Neuronal stem cell (in vitro differentiated cells): ENCODE measurements around the gene ZNF628.
A peak's percentile ranks its signal among the peaks of the same experiment; 100 is the strongest.

ENCODE experiments used
- DNase-seq: peaks from one replicate; pipeline ENCODE4 v3.0.0-alpha.2; 2013; ENCODE audit warnings: low spot score
- H2AFZ ChIP-seq: one replicate; pipeline ENCODE4 v1.6.1; 2013; ENCODE audit warnings: mild to moderate bottlenecking, low read length, inconsistent platforms
- H2AK5ac ChIP-seq: 2 replicates; pipeline ENCODE4 v1.6.1; 2013; ENCODE audit warnings: low read depth, mild to moderate bottlenecking, inconsistent platforms, low read length, moderate library complexity, mixed read lengths
- H2BK120ac ChIP-seq: 2 replicates; pipeline ENCODE4 v1.6.1; 2013; ENCODE audit warnings: low read depth, mild to moderate bottlenecking, inconsistent platforms, low read length, moderate library complexity, mixed read lengths
- H2BK12ac ChIP-seq: one replicate; pipeline ENCODE4 v1.6.1; 2013; ENCODE audit warnings: low read length, inconsistent platforms
- H2BK15ac ChIP-seq: 2 replicates; pipeline ENCODE4 v1.6.1; 2013; ENCODE audit warnings: mild to moderate bottlenecking, low read length, inconsistent platforms, mixed read lengths
- H2BK5ac ChIP-seq: one replicate; pipeline ENCODE4 v1.6.1; 2013; ENCODE audit warnings: inconsistent platforms, mild to moderate bottlenecking, low read length, moderate library complexity
- H3K14ac ChIP-seq: one replicate; pipeline ENCODE4 v1.6.1; 2013; ENCODE audit warnings: low read length, inconsistent platforms
- H3K18ac ChIP-seq: 2 replicates; pipeline ENCODE4 v1.6.1; 2013; ENCODE audit warnings: low read length, inconsistent platforms
- H3K23ac ChIP-seq: 2 replicates; pipeline ENCODE4 v1.6.1; 2013; ENCODE audit warnings: low read depth, mild to moderate bottlenecking, mixed read lengths, low read length, inconsistent platforms; ENCODE audit not compliant: poor library complexity
- H3K27ac ChIP-seq: replicated peaks from 3 replicates; pipeline ENCODE4 v1.5.1; 2013; ENCODE audit warnings: low read length, inconsistent platforms
- H3K27me3 ChIP-seq, 3 experiments: 2 replicates each; pipeline ENCODE4 v1.6.1; 2013; ENCODE audit warnings: low read length in 3 of 3, mild to moderate bottlenecking in 2 of 3, inconsistent platforms in 1 of 3, low read depth in 1 of 3, mixed read lengths in 1 of 3, moderate library complexity in 1 of 3; ENCODE audit not compliant: control insufficient read depth in 3 of 3, insufficient read depth in 3 of 3
- H3K36me3 ChIP-seq, 2 donors: replicated peaks in 1 of 2; 2 replicates each; pipeline ENCODE4 v1.6.1; 2013; ENCODE audit warnings: low read length in 2 of 2; ENCODE audit not compliant: control insufficient read depth in 2 of 2, insufficient read depth in 2 of 2
- H3K4ac ChIP-seq: 2 replicates; pipeline ENCODE4 v1.6.1; 2013; ENCODE audit warnings: inconsistent platforms, mild to moderate bottlenecking, low read length, moderate library complexity
- H3K4me1 ChIP-seq, 2 donors: 1 replicate in 1 of 2; 2 replicates in 1 of 2; pipeline ENCODE4 v1.6.1; 2013; ENCODE audit warnings: low read length in 2 of 2, low read depth in 1 of 2; ENCODE audit not compliant: control insufficient read depth in 2 of 2, insufficient read depth in 1 of 2
- H3K4me2 ChIP-seq: one replicate; pipeline ENCODE4 v1.6.1; 2013; ENCODE audit warnings: mild to moderate bottlenecking, low read length, inconsistent platforms; ENCODE audit not compliant: insufficient read depth, poor library complexity, severe bottlenecking
- H3K4me3 ChIP-seq, 2 donors: 2 replicates each; pipeline ENCODE4 v1.5.1; 2013; ENCODE audit warnings: low read length in 2 of 2, mild to moderate bottlenecking in 2 of 2, inconsistent platforms in 1 of 2, moderate library complexity in 1 of 2
- H3K79me1 ChIP-seq: one replicate; pipeline ENCODE4 v1.6.1; 2013; ENCODE audit warnings: low read depth, mild to moderate bottlenecking, inconsistent platforms, low read length, moderate library complexity
- H3K9ac ChIP-seq: one replicate; pipeline ENCODE4 v1.6.1; 2013; ENCODE audit warnings: mild to moderate bottlenecking, low read depth, low read length, inconsistent platforms; ENCODE audit not compliant: poor library complexity
- H3K9me3 ChIP-seq, 2 donors: replicated peaks in 1 of 2; 2 replicates each; pipeline versions ENCODE3 to v1.6.1; 2013; ENCODE audit warnings: low read length in 2 of 2, mild to moderate bottlenecking in 2 of 2, inconsistent platforms in 1 of 2, low read depth in 1 of 2, mixed read lengths in 1 of 2, moderate library complexity in 1 of 2; ENCODE audit not compliant: control insufficient read depth in 2 of 2, insufficient read depth in 1 of 2
- H4K8ac ChIP-seq: one replicate; pipeline ENCODE4 v1.6.1; 2013; ENCODE audit warnings: low read depth, mild to moderate bottlenecking, inconsistent platforms, low read length, moderate library complexity
- H4K91ac ChIP-seq: one replicate; pipeline ENCODE4 v1.6.1; 2013; ENCODE audit warnings: low read length, low read depth, mild to moderate bottlenecking, inconsistent platforms; ENCODE audit not compliant: poor library complexity
- WGBS, 2 donors: extraction: QIAGEN DNeasy Blood & Tissue Kit; methylation state at CpG; one replicate each; pipeline ENCODE4 v1.1.7; 2013; ENCODE audit warnings: missing lambda C conversion rate in 2 of 2, mixed read lengths in 1 of 2; ENCODE audit not compliant: insufficient read length in 2 of 2, insufficient replicate concordance in 1 of 2; ENCODE audit errors: extremely low coverage in 2 of 2; 5-methylcytosine and 5-hydroxymethylcytosine counted together

ZNF628 gene

GRCh38 chr19:55481148-55481793, 4.9 kb downstream of the ZNF628 start:
- Histone ChIP-seq H3K9ac (peak overlapping the region; percentile 63), H2BK5ac (peak overlapping the region; percentile 71), H3K4me2 (peak overlapping the region; percentile 40), H3K27ac (no peak overlapping the region), H3K14ac (no peak overlapping the region), H2BK12ac (peak overlapping the region; percentile 73), H3K23ac (peak overlapping the region; percentile 73), H2AK5ac (peak overlapping the region; percentile 89), H4K8ac (peak overlapping the region; percentile 43), H3K18ac (peak overlapping the region; percentile 64), H3K4me3 (no peak overlapping the region), H3K4me1 (peaks cover 11 to 20% of the 10 kb centered on the region in 2 donors), H2BK15ac (peak overlapping the region; percentile 43), H2AFZ (no peak overlapping the region), H3K79me1 (peaks cover 14% of the 10 kb centered on the region), H3K27me3 (no peaks in the 10 kb centered on the region), H3K4ac (peak overlapping the region; percentile 37), H3K36me3 (peaks cover 4 to 14% of the 10 kb centered on the region in 2 donors), H4K91ac (no peak overlapping the region), H3K9me3 (no peaks in the 10 kb centered on the region), H2BK120ac (no peak overlapping the region)
- WGBS, 2 donors: no CpG with 5 or more reads among the region's 52 CpGs
- no peak for DNase-seq

GRCh38 chr19:55481794-55482155, 5.4 kb downstream of the ZNF628 start:
- Histone ChIP-seq H4K8ac (peak overlapping the region; percentile 43), H2BK12ac (peak overlapping the region; percentile 73), H3K4me2 (peak overlapping the region; percentile 40), H2AK5ac (peak overlapping the region; percentile 89), H3K23ac (peak overlapping the region; percentile 73), H3K14ac (no peak overlapping the region), H3K18ac (no peak overlapping the region), H3K4ac (no peak overlapping the region), H2BK5ac (no peak overlapping the region), H3K36me3 (peaks cover 4 to 14% of the 10 kb centered on the region in 2 donors), H3K79me1 (peaks cover 16% of the 10 kb centered on the region), H3K27ac (no peak overlapping the region), H3K9me3 (no peaks in the 10 kb centered on the region), H2BK15ac (no peak overlapping the region), H3K4me1 (peaks cover 15 to 20% of the 10 kb centered on the region in 2 donors), H2AFZ (no peak overlapping the region), H3K27me3 (no peaks in the 10 kb centered on the region), H3K4me3 (no peak overlapping the region), H2BK120ac (no peak overlapping the region), H4K91ac (no peak overlapping the region), H3K9ac (no peak overlapping the region)
- WGBS, 2 donors: no CpG with 5 or more reads among the region's 40 CpGs
- no peak for DNase-seq

GRCh38 chr19:55482156-55482961, 5.9 kb downstream of the ZNF628 start:
- H3K9ac ChIP-seq: no peak overlapping the region
- H3K23ac ChIP-seq: peak overlapping the region; percentile 93
- H3K4ac ChIP-seq: no peak overlapping the region
- peak overlapping the region; percentile 49 for H2BK15ac ChIP-seq
- H3K4me3 ChIP-seq: peak overlapping the region in 1 of 2 donors; percentile 42
- H3K27me3 ChIP-seq: no peaks in the 10 kb centered on the region
- H3K14ac ChIP-seq: peak overlapping the region; percentile 8
- H2BK5ac ChIP-seq: peak overlapping the region; percentile 24
- peak overlapping the region; percentile 84 for H2BK12ac ChIP-seq
- peak overlapping the region; percentile 72 for H4K91ac ChIP-seq
- H2AK5ac ChIP-seq: peak overlapping the region; percentile 90
- peak overlapping the region; percentile 43 for H4K8ac ChIP-seq
- H3K27ac ChIP-seq: no peak overlapping the region
- H2BK120ac ChIP-seq: no peak overlapping the region
- peaks cover 21 to 26% of the 10 kb centered on the region in 2 donors for H3K4me1 ChIP-seq
- H3K9me3 ChIP-seq: no peaks in the 10 kb centered on the region
- no peak overlapping the region for H2AFZ ChIP-seq
- peak overlapping the region; percentile 57 for H3K18ac ChIP-seq
- DNase-seq: no peak
- WGBS, 2 donors: no CpG with 5 or more reads among the region's 83 CpGs
- peak overlapping the region; percentile 25 for H3K4me2 ChIP-seq
- H3K79me1 ChIP-seq: peaks cover 16% of the 10 kb centered on the region
- peaks cover 4 to 14% of the 10 kb centered on the region in 2 donors for H3K36me3 ChIP-seq
